Heart right ventricle (tissue), 16 donors: ENCODE results near the gene SLC38A5. TPM values are rescaled to one million over a fixed set of nuclear protein-coding genes. Genes with fewer than 3 reads are reported as not detected.
"Not testable (repeated sequence)": the region's sequence is repeated elsewhere in the genome, so short reads cannot be mapped to it uniquely, and the experiment has no call there.

Experiments
- ATAC-seq, 8 donors: fragments of 200-7000 bp; cut with Tn5 transposase; one replicate each; pipeline ENCODE4 v1.9.1; 2020; ENCODE audit warnings: mild to moderate bottlenecking in 8 of 8, moderate library complexity in 8 of 8, moderate number of reproducible peaks in 1 of 8
- DNase-seq, 2 donors: peaks; one replicate each; pipeline ENCODE4 v3.0.0-alpha.2; 2020
- H3K27ac ChIP-seq, 10 donors: fragments of 200-600 bp; sonication (generic) in 2 of 10; one replicate each; pipeline versions ENCODE4 v1.5.0 to v1.8.0; 2020 to 2022; ENCODE audit warnings: mild to moderate bottlenecking in 3 of 10
- H3K27me3 ChIP-seq, 7 donors: fragments of 200-600 bp; one replicate each; pipeline ENCODE4 v1.8.0; 2021 to 2022; ENCODE audit warnings: mild to moderate bottlenecking in 2 of 7
- H3K36me3 ChIP-seq, 9 donors: fragments of 200-600 bp; sonication (generic) in 1 of 9; one replicate each; pipeline versions ENCODE4 v1.5.0 to v1.8.0; 2020 to 2022; ENCODE audit warnings: mild to moderate bottlenecking in 2 of 9
- H3K4me1 ChIP-seq, 9 donors: fragments of 200-600 bp; sonication (generic) in 1 of 9; one replicate each; pipeline versions ENCODE4 v1.5.0 to v1.8.0; 2020 to 2022; ENCODE audit warnings: mild to moderate bottlenecking in 4 of 9
- H3K4me3 ChIP-seq, 10 donors: fragments of 200-600 bp; sonication (generic) in 2 of 10; one replicate each; pipeline versions ENCODE4 v1.5.0 to v1.8.0; 2020 to 2022; ENCODE audit warnings: mild to moderate bottlenecking in 7 of 10, moderate library complexity in 2 of 10
- H3K9me3 ChIP-seq, 11 donors: fragments of 200-600 bp in 10 of 11; sonication (generic) in 2 of 11; one replicate each; pipeline versions ENCODE4 v1.5.0 to v1.8.0; 2013 to 2022; ENCODE audit warnings: mild to moderate bottlenecking in 2 of 11, control low read depth in 1 of 11, moderate library complexity in 1 of 11
- WGBS, 2 donors: extraction: QIAGEN DNeasy Blood & Tissue Kit; methylation state at CpG; one replicate each; pipeline ENCODE4 v1.1.7; 2013; ENCODE audit warnings: inconsistent platforms in 1 of 2; 5-methylcytosine and 5-hydroxymethylcytosine counted together
- intact Hi-C, 10 donors: fragments of 100-400 bp; cut with DNase I; formaldehyde crosslinking; loops; one replicate each; pipeline versions ENCODE4 v1.11.1 to v1.14.2; 2022
- polyA plus RNA-seq, 2 donors: library from polyadenylated mRNA; stranded (reverse); fragments of 200-250 nt; gene quantifications; one replicate each; pipeline ENCODE4 v1.2.3, GENCODE V29; 2013
- total RNA-seq, 10 donors: library from RNA; stranded (reverse); fragmentation: NEBNext Ultra II Directional in 3 of 10; extraction: Animal tissue kit (Norgen Biotek cat#: 25700) in 3 of 10; gene quantifications; one replicate each; pipeline versions ENCODE4 v1.2.1 to v1.2.4, GENCODE V29; 2021 to 2023
- donor health status: Arrhythmogenic right ventricular cardiomyopathy.
- donor health status: ischemic (EF 13 %, LVEDD 7.1; RV severe dilation, severe dysfunction).
- donor health status: healthy with polysubstance abuse.
- donor health status: DM: no; HTN: yes; CAD: no.
- donor health status: DM: no; HTN: no; CAD: no.
- donor health status: ischemic (EF 25% LVEDD 6.9; RV normal size, moderate dysfunction).
- donor health status: ischemic (EF 25% LVEDD 5.7; RV mildly dilated, moderate dysfunction).
- donor health status: healthy.
- donor health status: DM: yes; HTN: yes; CAD: no.
- donor health status: Ischemic cardiomyopathy.
- donor health status: ischemic (EF 35%, LVEDD 5.7; RV mildly dilated, moderate dysfunction).
- donor health status: nonischemic (EF 11% LVEDD 7.7; RV severe dilation, severe dysfunction).
- donor health status: DM: yes; HTN: yes; CAD: no.
- donor health status: PGD.
- donor health status: ischemic (EF 29% LVEDD 5.4; RV normal size, mild dysfunction).
- donor health status: nonischemic (EF 23%, LVEDD 6.1; RV moderate dilation, normal function).

Gene SLC38A5
- total and polyA plus RNA-seq, 12 donors, result 0.64 to 15.4 (median 1.8) TPM

DNA sequence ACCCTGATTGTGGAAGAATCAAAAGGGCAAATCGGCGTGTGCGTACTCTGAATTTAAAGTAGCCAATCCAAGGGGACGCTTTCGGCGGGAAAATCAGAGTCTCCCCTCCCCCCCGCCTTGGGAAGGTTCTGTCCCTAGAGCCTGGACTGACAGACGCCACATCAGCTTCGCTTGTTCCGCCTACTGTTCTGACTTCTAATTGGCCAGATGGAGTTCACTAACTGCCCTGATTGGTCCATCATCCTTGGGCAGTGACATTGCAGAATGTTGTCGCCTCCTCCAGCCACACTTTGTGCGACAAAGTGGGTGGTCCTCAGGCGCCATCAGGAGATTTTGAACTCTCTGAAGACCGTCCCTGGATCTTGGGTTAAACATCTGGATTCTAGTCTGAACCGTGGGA, 58.2 kb downstream of the SLC38A5 start, which contains the start of gene SSX4B:
TSS of gene SSX4B (minus strand) at position 101 of the 400 bp plus-strand sequence. CDS start 588 bp downstream, outside the sequence.
- H3K9me3 ChIP-seq, H3K4me3 ChIP-seq, ATAC-seq, H3K27me3 ChIP-seq, intact Hi-C loops, H3K27ac ChIP-seq, DNase-seq, H3K4me1 ChIP-seq, H3K36me3 ChIP-seq: not testable (repeated sequence)
- no CpG with 5 or more reads among the region's 15 CpGs for WGBS, 2 donors

Other genes starting within 250 kb of the SLC38A5 start
- not detected for gene SSX1, start 214.9 kb downstream of the SLC38A5 start, total RNA-seq
- not detected for gene SSX1, start 214.9 kb downstream of the SLC38A5 start, polyA plus RNA-seq
- not detected for gene SSX3, start 113.6 kb downstream of the SLC38A5 start, total RNA-seq
- not detected for gene SSX3, start 113.6 kb downstream of the SLC38A5 start, polyA plus RNA-seq
- not detected for gene SSX4, start 86.7 kb downstream of the SLC38A5 start, total RNA-seq
- gene SSX4, start 86.7 kb downstream of the SLC38A5 start, polyA plus RNA-seq, result not detected
- gene SSX4B, start 58.3 kb downstream of the SLC38A5 start, total RNA-seq, result not detected
- gene SSX4B, start 58.3 kb downstream of the SLC38A5 start, polyA plus RNA-seq, result not detected
- 10 to 100 TPM; 11.6 to 22.8 (median 12.9) TPM for gene FTSJ1, start 5.9 kb upstream of the SLC38A5 start, total RNA-seq
- gene FTSJ1, start 5.9 kb upstream of the SLC38A5 start, polyA plus RNA-seq, result 10 to 100 TPM; 25.2 to 46.1 TPM
- 10 to 100 TPM in 9 of 10 donors, 1 to 10 TPM in 1; 9.9 to 16.1 (median 13.0) TPM for gene PORCN, start 38.7 kb upstream of the SLC38A5 start, total RNA-seq
- gene PORCN, start 38.7 kb upstream of the SLC38A5 start, polyA plus RNA-seq, result 10 to 100 TPM; 12.7 to 26.7 TPM
- 10 to 100 TPM; 35.1 to 76.0 (median 54.2) TPM for gene EBP, start 51.5 kb upstream of the SLC38A5 start, total RNA-seq
- gene EBP, start 51.5 kb upstream of the SLC38A5 start, polyA plus RNA-seq, result 100 to 1,000 TPM in 1 of 2 donors, 10 to 100 TPM in 1; 96.9 to 128 TPM
- gene TBC1D25, start 69.5 kb upstream of the SLC38A5 start, total RNA-seq, result 10 to 100 TPM; 14.7 to 22.6 (median 18.7) TPM
- gene TBC1D25, start 69.5 kb upstream of the SLC38A5 start, polyA plus RNA-seq, result 10 to 100 TPM in 1 of 2 donors, 1 to 10 TPM in 1; 6.1 to 11.1 TPM
- 100 to 1,000 TPM in 8 of 10 donors, 10 to 100 TPM in 2; 60.0 to 204 (median 111) TPM for gene RBM3, start 104.2 kb upstream of the SLC38A5 start, total RNA-seq
- gene RBM3, start 104.2 kb upstream of the SLC38A5 start, polyA plus RNA-seq, result 100 to 1,000 TPM in 1 of 2 donors, 10 to 100 TPM in 1; 99.6 to 127 TPM
- gene WDR13, start 127.2 kb upstream of the SLC38A5 start, total RNA-seq, result 100 to 1,000 TPM; 121 to 176 (median 157) TPM
- gene WDR13, start 127.2 kb upstream of the SLC38A5 start, polyA plus RNA-seq, result 100 to 1,000 TPM; 292 to 352 TPM
- 10 to 100 TPM in 1 of 10 donors, 1 to 10 TPM in 8, under 1 TPM in 1; 0.86 to 14.3 (median 1.7) TPM for gene WAS, start 213.5 kb upstream of the SLC38A5 start, total RNA-seq
- 1 to 10 TPM; 1.9 TPM for gene WAS, start 213.5 kb upstream of the SLC38A5 start, polyA plus RNA-seq
- 1 to 10 TPM; 2.2 to 5.6 (median 3.1) TPM for gene SUV39H1, start 226.5 kb upstream of the SLC38A5 start, total RNA-seq
- gene SUV39H1, start 226.5 kb upstream of the SLC38A5 start, polyA plus RNA-seq, result 1 to 10 TPM; 1.4 to 4.6 TPM